Central memory CD4-positive, alpha-beta T cell (primary cell): ENCODE results near the gene FTO.

Source experiments
- DNase-seq: peaks from one replicate; pipeline ENCODE4 v3.0.0; 2022

Gene FTO

DNA sequence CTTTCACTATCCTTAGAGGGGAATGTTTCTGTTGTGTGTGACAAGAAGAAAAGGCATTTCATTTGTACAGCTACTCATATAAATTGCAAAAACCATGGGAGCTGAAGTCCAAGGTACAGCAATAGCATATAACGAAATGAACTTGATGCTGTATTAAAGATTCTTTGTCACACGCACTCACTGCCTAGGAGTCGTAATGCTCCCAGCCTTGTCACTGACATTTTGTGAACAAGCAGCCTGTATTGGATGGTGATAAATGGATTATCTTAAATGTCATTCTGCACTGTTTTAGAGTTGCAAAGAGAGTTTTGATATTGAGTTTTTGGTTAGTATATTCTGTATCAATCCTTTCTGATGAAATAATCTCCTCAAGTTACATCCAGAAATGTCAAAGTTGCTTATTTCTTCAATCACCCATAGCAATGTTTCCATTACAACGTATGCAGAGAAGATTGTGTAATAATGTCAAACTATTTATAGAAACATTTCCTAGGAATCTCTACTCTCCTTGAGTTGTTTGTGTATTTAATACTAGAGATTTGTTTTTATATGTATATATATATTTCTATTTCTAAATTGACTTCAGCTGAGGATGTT lies 270.6 kb downstream of the FTO start:
- no peak for DNase-seq

DNA sequence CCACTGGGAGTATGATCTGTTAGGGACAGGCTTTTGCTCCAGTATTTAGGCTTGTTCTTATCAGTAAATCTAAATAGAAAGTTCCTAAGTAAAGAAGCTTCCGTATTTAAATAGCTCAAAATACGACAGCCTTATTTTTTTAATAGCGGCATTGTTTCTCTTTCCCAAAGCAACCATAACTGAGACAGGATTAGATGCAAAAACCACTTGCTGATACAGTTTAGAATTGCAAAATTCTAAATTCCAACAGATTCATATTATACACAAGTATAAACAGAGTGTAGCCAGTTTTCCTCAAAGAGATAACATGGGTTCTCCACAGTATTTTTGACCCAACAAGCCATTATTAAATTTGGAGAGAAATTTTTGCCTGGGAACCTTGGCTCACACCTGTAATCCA lies 276.7 kb downstream of the FTO start:
- DNase-seq = no peak

DNA sequence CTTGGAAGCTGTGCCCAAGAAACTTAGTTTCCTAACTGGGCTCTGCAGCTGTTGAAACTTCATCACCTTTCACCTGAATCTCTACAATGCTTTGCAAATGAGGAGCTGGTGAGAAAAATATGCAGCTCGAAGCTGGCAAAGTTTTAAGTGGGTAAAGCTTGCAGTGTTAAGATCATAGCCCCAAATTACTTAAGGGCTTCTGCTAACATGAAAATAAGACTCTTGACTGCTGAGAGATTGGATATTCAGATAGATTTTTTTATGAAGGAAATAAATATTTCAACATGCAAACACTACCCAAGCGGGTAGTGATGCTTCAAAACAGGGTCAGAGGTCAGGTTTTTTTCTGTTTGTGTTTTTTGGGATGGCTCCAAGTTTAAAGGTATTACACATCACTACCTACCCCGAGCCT lies 278.7 kb downstream of the FTO start:
- no peak for DNase-seq

DNA sequence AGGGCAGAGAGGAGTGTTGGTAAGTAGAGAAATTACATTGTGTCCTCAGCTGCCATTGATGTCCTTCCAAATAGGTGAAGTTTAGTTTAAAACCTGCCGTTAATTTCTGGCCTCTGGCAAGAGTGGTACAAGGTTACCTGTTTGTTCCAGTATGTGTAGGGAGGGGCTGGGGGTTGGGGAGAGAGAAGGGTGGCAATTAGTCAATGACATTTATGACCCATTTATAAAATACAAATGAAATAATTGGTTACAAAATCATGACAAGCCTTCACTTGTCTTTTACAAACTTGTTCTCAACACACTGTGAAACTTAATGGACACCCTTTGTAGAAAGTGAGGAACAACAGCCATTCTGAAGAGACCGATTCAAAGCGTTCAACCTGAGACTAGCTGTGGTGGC lies 281.0 kb downstream of the FTO start:
- no peak for DNase-seq

DNA sequence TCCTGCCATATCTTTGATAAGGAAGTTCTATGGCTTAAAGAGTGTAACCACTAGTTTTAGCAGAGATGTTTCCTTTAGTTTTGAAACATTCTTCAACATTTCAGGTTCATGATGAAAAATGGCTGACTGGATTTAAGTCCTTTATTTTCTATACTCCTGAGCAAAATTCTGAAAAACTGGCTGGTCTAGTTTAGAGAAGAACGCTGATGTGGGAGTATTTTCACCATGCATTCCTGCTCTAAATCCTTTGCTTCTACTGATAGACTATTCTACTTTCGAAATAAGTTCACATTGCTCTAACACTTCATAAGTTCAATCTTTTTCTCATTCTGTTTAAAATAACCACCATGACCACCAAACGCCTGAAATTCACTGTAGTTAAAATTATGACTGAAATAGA lies 281.9 kb downstream of the FTO start:
- no peak for DNase-seq

DNA sequence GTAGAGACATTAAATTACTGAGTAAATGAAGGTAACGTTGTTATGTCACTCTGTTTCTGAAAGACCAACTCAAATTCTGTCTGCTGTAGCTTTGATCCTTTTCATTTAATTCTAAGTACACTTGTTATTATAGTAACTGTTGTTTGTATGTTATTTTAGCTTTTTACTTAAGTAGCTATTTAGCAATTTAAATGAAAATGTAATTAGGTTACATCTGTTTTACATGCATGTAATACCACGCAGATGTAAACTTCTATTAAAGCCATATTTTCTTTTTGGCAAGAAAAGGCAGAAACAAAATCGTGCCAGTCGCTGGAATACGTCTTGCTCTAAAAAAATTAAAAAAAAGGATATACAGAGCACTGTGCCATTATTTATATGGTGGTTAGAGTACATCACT lies 282.8 kb downstream of the FTO start:
- DNase-seq = no peak

DNA sequence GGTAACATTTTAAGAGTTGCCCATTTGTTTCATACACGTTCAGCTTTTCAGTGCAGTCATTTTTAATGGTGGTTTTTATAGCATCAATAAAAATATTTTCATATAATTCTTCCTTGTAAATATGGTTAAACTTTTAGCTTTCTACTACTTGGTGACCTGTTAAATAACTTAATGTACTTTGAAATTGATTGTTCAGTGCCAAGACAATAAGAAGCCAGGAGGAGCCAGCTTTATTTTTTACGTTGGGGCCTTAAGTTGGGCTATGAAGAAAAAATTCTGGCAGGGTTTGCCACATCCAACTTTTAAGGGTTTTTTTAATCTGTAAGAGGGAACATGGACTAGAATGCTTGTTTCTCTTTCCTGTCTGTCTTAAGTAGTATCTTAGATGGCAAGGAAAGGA lies 284.2 kb downstream of the FTO start:
- DNase-seq = no peak

DNA sequence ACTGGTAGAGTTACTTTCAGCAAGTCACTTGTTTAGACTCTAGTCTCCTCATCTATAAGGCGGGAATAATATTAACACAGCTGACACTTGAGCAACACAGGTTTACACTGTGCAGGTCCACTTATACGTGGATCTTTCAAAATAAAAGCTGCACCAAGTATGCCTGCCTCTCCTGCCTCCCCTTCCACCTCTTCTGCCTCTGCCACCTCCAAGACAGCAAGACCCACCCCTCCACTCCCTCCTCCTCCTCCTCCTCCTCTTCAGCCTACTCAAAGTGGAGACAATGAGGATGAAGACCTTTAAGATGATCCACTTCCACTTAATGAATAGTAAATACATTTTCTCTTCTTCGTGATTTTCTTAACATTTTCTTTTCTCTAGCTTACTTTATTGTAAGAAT lies 285.6 kb downstream of the FTO start:
- DNase-seq = no peak

DNA sequence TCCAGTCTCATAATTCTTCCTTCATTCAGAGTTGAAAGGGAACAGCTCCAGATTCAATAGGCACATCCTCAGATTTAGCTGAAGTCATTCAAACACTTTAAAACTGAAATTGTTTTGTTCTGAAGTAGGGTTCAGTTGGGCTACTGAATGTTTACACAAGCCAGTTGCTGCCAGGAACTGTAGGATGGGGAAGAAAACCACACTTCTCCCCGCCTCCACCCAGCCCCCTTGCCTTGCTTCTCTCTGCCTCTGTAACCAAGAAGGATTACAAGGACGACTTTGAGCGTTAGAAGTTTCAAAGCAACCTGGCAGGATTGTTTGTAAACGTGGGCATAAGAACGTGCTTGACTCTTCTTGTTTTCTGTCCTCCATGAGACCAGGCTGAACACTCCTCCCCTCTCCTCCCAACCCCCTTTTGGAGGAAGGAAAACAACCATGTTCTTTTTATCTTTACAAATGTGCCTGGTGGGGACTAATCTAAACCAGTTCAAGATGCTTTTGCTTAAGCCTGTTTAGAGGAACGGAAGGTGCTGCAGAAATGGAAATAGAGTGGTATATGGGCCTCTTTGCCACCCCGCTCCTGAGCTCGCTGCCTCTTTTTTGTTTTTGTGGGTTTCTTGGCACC lies 287.9 kb downstream of the FTO start:
- DNase-seq = no peak

DNA sequence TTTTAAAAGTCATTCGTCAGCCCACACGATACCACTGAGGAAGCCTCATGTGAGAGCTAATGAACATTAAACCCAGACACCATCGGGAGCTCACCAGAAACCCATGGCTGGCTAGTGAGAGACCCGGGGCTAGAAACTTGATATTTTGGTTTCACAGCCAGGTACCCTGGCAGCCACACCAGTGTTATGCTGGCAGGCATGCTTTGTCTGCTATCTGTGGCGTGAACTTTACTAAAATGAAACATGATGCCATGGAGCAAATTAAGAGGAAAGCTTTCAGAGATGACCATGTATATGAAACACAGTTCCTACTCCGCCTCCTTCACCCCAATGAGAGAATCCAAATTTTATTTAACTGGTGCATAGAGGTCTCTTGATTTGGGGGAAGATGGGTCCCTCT lies 291.4 kb downstream of the FTO start:
- DNase-seq = no peak

DNA sequence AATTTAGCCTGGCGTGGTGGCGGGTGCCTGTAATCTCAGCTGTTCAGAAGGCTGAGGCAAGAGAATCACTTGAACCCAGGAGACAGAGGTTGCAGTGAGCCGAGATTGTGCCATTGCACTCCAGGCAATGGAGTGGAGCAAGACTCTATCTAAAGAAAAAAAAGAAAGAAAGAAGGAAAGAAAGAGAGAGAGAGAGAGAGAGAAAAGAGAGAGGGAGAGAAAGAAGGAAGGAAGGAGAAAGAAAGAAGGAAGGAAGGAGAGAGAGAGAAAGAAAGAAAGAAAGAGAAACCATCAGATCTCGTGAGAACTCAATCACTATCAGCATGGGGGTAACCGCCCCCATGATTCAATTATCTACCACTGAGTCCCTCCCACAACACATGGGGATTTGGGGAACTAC lies 293.0 kb downstream of the FTO start:
- no peak for DNase-seq

DNA sequence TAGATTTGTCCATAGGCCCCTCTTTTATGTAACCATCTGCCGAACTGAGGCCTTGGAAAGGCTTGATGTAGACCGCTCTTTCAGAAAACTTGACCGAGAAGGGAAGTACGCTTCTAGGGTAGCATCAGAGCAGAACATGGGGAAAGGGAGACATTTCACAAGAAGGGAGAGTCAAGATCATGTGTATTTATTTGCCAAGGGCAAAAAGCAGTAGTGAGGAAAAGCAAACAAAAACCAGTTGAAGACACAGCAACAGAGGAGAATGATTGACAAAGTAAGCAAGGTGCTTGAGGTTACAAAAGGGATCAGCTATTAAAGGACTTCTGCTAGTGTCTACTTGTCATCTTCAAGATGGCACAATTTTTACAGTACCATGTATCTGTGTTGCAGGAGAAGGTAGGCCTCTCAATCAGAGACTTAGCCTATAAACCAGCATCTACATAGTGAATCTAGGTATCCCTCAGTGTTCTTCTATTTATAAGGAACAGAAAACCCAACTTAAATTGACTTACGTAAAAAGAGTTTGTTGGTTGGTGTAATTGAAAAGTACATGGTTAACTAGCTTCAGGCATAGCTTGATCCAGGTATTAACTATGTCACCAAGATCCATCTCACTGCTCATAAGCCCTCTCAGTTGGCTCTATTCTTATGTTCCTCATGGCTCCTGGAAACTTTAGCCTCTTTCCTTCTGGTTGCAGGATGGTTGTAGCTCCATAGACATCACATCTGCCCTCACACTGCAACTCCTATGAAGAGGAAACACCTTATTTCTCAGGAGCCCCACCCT lies 294.3 kb downstream of the FTO start:
- no peak for DNase-seq

DNA sequence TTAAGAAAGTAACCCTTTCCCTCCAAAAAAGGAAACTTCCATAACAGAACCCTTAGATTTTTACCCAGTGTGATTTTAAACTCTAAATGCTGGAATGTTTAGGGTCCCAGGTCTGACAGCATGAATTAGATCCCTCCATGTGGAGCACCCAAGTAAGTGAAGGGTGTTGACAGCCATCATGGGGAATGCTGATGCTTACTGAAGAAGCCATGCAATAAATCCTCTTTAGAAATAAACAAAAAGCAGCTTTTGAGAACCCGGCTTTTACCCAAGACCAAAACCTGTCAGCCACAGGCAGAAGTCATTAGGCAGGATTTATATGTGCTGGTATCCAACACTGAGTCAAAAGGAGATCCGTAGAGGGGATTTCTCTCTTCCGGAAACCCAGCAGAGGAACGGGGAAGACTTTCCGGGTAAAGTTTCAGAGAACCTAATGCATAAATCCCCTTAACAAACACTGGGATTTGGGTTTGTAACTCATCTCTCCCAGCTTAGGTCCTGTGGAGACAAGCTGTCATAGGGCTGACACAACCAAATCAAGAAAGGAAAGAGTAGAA lies 295.1 kb downstream of the FTO start:
- DNase-seq = no peak

DNA sequence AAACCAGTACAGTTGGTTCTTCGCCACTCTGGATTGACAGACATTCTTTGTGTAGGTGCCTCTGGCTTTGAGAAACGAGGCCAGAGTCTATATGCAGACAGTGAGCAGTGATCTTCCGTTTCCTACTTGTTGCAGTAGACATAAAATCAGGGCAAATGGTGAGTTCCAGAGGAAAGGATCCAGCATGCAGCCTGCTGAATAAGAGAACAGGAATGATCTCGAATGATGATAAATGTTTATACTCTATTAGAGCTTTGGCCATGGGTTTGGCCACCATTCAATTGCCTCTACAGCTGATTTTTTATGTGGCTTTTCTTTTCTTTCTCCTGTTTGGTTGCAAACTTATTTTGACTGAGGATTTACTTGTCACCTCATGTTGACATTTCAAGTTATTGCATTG lies 295.9 kb downstream of the FTO start:
- DNase-seq = no peak

DNA sequence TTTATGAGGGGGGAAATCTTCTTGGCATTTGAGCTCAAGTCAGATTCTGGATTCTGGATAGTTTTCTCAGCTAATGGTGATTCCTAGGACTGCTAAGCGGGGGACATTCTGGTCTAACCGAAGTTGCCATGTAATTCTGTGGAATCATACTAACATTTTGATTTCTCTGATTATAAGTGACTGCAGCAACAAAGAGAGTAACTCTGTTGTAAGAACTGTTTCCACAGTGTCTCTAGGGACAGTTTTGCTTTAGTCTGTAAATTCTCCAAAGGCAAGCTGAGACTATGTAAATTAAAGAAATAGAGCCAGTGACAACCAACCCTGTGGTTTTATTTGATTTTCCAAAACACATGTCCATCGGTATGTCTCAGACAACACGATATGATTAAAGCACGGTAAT lies 296.4 kb downstream of the FTO start:
- DNase-seq = no peak

DNA sequence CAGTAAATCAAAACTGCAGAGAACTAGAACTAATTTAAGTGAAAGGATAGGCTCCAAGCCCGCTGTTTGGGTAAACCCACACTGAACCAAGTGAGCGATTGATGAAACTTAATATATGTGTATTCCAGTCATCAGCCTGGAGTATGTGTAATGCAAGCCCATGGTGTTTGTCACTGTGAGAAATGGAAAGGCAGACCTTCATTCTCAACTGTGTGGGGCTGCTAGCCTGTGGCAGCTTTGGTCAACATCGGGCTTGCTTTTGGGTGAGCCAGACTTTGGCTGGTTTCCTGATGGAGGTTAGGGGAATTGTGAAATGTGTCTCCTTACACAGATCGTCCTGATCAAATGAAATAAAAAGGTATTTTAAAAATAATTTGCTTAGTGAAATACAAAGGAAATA lies 302.7 kb downstream of the FTO start:
- DNase-seq = no peak

DNA sequence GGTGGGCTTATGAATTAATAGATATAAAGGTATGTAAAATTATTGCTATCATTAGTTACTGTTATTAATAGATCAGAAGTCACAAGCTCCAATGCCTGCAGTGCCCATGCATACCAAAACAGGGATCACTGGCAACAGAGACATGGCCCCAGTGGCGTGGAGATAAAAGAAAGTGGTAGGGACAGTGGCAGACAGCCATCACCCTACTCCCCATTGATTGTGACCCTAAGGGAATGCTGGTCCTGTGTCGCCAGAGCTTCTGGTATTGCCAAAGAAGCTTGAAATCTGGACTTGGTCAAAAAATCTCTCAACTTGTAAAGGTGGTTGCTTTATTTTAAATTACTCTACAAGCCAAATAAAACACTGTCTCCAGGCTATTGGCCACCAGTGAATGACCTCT lies 303.5 kb downstream of the FTO start:
- no peak for DNase-seq

DNA sequence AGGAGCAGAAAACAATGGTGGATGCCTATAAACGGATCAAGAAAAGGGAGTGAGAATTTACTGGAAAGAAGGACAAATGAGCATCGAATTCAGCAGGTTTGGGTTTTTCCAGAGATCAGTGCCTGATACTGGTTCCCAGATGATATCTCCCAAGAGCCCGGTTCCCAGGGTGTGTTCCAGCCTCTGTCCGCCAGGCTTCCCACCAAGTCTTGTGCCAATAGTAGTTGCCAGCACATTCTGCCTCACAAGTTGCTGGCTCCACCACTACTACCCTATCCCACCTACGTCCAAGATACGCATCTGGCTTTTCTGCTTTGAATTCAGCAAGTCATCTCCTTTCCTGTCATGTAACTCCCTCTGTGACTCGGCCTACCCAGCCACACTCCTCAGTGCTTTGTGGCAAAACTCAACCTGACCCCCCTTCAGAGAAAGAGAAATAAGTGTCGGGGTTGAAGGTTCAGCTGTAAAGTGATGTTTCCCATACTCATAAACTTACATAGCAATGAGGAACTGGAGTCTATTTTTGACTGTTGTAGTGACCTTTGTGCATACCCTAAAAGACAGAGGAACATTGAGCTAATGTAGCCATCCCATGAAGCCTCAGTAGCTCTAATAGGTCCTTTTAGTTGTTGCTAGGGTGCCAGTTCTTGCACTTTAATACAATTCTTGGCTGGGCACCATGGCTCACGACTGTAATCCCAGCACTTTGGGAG lies 305.7 kb downstream of the FTO start:
- DNase-seq = no peak

DNA sequence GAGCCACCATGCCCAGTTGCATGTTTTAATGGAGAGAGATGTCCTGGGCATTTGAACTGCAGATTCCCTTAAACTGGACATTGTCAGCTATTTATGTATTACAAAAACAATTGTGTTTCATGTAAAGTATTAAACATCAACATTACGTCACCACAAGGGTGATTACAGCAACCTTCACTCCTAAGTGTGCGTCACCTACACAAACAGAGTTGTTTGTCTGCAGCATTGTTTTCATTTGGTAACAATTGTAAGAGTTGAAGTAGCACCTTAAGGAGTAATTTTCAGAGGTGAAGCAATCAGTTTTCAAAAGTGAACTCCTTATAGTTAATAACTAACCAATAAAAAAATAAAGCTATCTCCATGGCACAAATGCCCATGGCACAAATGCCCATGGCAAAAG lies 311.2 kb downstream of the FTO start:
- no peak for DNase-seq

DNA sequence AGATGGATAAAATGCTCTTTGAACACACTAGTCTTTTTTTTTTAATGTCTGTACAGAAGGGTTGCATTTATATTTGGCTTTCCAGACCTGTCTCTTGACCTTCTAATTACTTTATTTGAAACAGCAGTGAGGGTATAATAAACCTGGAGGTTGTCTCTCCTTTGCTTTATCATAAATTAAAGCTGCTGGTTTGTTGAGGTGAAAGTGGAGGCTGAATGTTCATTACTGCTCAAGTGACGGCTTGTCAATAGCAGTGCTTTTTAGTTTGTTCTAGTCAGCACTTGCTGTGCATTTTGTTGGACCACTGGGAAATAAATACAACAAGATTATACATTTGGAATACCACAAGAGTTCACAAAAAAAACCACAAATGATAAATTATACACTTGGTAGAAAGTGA lies 318.4 kb downstream of the FTO start:
- no peak for DNase-seq

DNA sequence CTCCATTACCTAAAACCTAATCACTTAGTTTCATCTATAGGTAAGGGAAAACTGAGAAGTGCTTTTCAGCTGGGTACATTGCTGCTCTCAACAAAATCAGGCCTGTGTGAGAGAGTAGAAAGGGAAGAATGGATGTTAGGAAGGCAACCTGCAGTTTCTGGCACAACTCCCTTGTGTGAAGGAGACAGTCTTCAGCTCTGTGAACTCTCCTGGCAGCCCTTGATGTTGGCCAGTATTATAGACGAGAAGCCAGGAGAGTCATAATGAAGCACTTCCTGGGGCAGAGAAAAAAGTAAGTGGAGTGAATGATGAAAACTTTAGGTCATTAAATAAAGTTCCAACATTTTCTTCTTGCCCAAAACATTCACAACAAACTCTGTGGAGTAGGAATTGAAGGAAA lies 322.5 kb downstream of the FTO start:
- no peak for DNase-seq

DNA sequence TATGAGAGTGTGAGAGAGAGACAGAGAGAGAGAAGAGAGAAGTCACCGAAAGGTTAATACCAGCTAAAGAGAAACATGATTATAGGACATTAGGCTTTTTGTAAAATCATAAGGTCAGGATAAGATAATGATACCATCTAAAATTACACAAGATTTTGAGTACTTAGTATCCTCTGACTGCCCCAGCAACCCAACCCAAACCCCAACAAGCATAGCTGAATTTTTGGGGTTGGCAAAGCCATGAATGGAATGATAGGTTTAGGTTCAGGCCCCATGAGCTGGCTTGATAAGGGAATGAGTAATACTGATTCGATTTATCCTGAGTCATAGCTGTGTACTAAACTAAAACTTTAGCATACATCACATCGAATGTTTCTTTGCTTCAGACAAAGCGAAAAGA lies 323.1 kb downstream of the FTO start:
- no peak for DNase-seq

DNA sequence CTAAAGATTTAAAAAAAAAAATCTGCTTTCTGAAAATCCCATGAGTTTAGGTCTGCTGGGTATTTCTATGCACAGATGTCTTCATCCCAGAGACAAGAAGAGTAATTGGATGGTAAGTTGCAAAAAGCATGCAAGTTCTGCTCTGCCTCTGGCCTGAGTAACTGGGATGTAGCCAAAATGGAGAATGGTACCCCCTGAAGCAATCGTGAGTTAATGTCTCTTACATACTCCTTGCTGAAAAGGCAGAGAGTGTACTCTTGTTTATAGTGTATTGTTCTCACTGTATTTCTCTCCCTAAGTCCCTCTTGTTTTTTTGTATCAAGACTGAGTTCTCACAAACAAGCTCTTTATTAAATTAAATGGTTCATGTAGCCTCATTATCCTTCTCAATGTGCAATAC lies 323.6 kb downstream of the FTO start:
- DNase-seq = no peak

DNA sequence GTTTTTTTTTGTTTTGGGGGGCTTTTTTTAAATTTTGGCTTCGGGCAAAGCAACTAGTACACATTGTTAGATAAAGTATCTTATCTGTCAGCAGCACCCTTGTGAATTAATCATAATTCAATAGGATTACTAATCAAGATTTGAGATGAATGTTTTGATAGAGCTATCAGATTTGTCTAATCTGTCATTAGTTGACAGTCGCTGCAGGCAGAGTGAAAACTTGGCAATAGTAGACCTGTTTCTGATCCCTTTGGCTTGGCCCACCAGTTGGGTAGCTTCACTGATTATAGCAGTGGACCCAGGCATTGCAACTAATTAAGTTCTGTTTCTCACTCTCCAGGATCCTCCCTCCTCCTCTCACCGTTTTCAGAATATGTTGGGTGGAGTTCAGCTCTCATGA lies 324.0 kb downstream of the FTO start:
- no peak for DNase-seq
